Measurements from ENCODE around the gene CDC42BPA. TPM values are rescaled to one million over a fixed set of nuclear protein-coding genes. Genes with fewer than 3 reads are reported as not detected.

The CDC42BPA gene
- total and polyA plus RNA-seq, 4 experiments from 2014 or later = 0.49 to 0.72 TPM; not detected in 2

DNA sequence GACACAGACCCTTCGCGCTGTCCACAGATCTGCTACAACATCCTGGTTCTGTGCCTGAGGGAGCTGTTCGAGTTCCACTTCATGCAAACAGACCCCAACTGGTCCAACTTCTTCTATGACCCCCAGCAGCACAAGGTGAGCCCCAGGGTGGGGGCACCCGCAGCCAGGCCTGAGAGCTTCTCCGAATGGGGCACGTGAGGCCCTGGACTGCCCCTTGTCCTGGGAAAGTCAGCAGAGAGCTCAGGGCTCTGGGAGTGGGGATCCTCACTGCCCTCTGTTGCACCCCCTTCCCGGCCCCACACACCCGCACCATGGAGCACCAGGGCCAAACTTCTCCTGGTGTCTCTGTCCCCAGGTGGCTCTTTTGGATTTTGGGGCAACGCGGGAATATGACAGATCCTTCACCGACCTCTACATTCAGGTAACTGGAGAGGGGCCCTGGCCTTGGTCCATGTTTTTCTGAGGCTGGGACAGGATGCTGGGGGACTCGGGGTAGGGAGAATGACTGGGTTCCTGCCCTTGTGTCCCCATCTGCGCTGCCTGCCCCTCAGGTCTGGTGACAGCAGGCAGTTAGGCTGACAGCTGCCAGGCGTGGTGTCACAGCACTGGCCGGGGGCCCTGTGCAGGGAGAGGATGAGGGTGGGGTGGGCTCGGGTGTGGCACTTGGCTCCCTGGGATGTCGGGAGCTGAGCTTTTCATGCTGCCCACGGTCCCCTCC lies 333.6 kb downstream of the CDC42BPA start:
- Histone ChIP-seq H3K36me3 (ENCODE audit: insufficient read depth, low read length) (peaks cover 8% of the 10 kb centered on the region), H3K27me3 (ENCODE audit: insufficient read depth, low read length) (no peaks in the 10 kb centered on the region), H3K27ac (ENCODE audit: low read depth, low read length) (no peak overlapping the region), H3K9me3 (ENCODE audit: control insufficient read depth in 1 of 2, low read length in 2 of 2) (no peaks in the 10 kb centered on the region), H3K4me1 (ENCODE audit: insufficient read depth, low read length) (peaks cover 6% of the 10 kb centered on the region), H3K4me3 (ENCODE audit: low read length in 2 of 2) (no peak overlapping the region)
- no peaks in the 10 kb centered on the region for H3K9me3 Mint-ChIP-seq
- no peak for DNase-seq
- peaks cover 6 to 13% (median 8%) of the 10 kb centered on the region in 4 donors for H3K4me1 Mint-ChIP-seq
- ChIA-PET POLR2A (ENCODE audit: partially characterized antibody) (no interaction called here), CTCF (ENCODE audit: partially characterized antibody) (no interaction called here)
- no peak overlapping the region for H3K27ac Mint-ChIP-seq
- intact Hi-C loops (cut with micrococcal nuclease) = no loop called here
- no peaks in the 10 kb centered on the region for H3K27me3 Mint-ChIP-seq
- H3K4me3 Mint-ChIP-seq = no peak overlapping the region
- H3K36me3 Mint-ChIP-seq = peaks cover 28 to 49% of the 10 kb centered on the region in 2 donors

GRCh38 chr1:226983992-226984364 lies 334.3 kb downstream of the CDC42BPA start:
- ChIA-PET POLR2A (ENCODE audit: partially characterized antibody) (no interaction called here), CTCF (ENCODE audit: partially characterized antibody) (no interaction called here)
- Histone ChIP-seq H3K4me1 (ENCODE audit: insufficient read depth, low read length) (no peaks in the 10 kb centered on the region), H3K27ac (ENCODE audit: low read depth, low read length) (no peak overlapping the region), H3K9me3 (ENCODE audit: control insufficient read depth in 1 of 2, low read length in 2 of 2) (no peaks in the 10 kb centered on the region), H3K27me3 (ENCODE audit: insufficient read depth, low read length) (no peaks in the 10 kb centered on the region), H3K4me3 (ENCODE audit: low read length in 2 of 2) (no peak overlapping the region), H3K36me3 (ENCODE audit: insufficient read depth, low read length) (peaks cover 8% of the 10 kb centered on the region)
- DNase-seq = no peak
- intact Hi-C loops (cut with micrococcal nuclease) = no loop called here
- no peaks in the 10 kb centered on the region for H3K9me3 Mint-ChIP-seq
- peaks cover 0 to 6% (median 2%) of the 10 kb centered on the region in 4 donors for H3K4me1 Mint-ChIP-seq
- H3K4me3 Mint-ChIP-seq = no peak overlapping the region
- peaks cover 28 to 49% of the 10 kb centered on the region in 2 donors for H3K36me3 Mint-ChIP-seq
- H3K27ac Mint-ChIP-seq = no peak overlapping the region
- H3K27me3 Mint-ChIP-seq = no peaks in the 10 kb centered on the region

DNA sequence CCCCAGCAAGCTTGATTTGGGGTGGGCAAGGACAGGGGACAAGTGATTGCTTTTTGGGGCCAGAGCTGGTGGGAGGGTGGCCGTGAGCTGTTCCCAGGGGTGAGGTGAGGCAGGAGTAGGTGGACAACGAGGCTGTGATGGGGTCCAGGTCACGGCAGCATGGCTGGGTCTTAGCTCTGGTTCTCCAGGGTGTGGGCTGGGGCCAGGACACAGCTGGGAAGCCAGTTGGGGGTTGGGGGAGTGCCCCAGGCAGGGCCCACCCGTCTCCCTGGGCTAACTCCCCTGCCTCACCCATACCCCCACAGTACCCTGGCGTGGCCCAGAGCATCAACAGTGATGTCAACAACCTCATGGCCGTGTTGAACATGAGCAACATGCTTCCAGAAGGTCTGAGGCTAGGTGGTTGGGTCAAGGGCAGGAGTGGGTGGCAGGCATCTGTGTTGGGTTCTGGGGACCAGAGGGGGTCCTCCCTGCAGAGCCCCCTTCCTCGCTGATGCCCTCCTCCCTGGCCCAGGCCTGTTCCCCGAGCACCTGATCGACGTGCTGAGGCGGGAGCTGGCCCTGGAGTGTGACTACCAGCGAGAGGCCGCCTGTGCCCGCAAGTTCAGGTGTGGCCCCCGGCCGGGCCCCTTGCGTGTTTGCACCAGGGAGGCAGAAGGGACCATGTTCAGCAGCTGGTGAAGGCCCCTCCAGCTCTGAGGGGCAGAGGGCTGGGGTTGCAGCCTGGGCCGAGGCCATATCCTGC lies 334.9 kb downstream of the CDC42BPA start:
- Histone ChIP-seq H3K4me3 (ENCODE audit: low read length in 2 of 2) (no peak overlapping the region), H3K9me3 (ENCODE audit: control insufficient read depth in 1 of 2, low read length in 2 of 2) (no peaks in the 10 kb centered on the region), H3K4me1 (ENCODE audit: insufficient read depth, low read length) (no peaks in the 10 kb centered on the region), H3K27ac (ENCODE audit: low read depth, low read length) (no peak overlapping the region), H3K36me3 (ENCODE audit: insufficient read depth, low read length) (peaks cover 8% of the 10 kb centered on the region), H3K27me3 (ENCODE audit: insufficient read depth, low read length) (no peaks in the 10 kb centered on the region)
- ChIA-PET POLR2A (ENCODE audit: partially characterized antibody) (no interaction called here), CTCF (ENCODE audit: partially characterized antibody) (no interaction called here)
- Mint-ChIP-seq H3K27ac (no peak overlapping the region), H3K4me1 (peaks cover 0 to under 1% (median 0%) of the 10 kb centered on the region in 4 donors), H3K36me3 (peaks cover 28 to 49% of the 10 kb centered on the region in 2 donors), H3K4me3 (no peak overlapping the region), H3K9me3 (no peaks in the 10 kb centered on the region), H3K27me3 (no peaks in the 10 kb centered on the region)
- no peak for DNase-seq
- intact Hi-C loops (cut with micrococcal nuclease) = no loop called here

DNA sequence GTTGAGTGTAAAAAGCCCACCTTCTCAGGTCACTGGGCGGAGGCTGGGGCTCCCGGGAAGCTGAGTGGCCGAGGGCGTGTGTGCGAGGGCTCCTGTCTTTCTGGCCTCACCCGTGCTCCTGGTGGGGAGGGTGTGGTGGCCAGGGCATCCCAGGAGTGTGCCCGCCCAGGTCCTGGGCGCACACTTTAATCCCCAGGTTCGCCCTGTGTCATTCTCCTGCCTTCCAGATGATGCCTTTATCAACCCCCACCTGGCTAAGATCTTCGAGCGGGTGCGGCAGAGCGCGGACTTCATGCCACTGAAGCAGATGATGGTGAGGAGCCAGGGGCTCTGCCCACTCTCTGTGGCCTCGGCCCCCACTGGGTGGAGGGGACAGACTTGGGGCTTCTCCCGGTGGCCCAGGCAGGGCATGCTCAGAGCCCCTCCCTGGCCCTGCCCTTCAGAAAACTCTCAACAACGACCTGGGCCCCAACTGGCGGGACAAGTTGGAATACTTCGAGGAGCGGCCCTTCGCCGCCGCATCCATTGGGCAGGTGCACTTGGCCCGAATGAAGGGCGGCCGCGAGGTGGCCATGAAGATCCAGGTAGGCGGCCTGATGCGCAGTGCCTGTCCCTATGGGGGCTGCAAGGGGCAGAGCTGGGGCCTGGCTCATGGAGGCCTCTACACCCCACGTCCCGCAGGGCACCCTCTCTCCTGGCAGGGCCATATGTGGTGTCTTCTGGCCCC lies 335.7 kb downstream of the CDC42BPA start:
- H3K9me3 Mint-ChIP-seq = no peaks in the 10 kb centered on the region
- peaks cover 26 to 47% of the 10 kb centered on the region in 2 donors for H3K36me3 Mint-ChIP-seq
- DNase-seq = no peak
- H3K4me3 Mint-ChIP-seq = no peak overlapping the region
- H3K27me3 ChIP-seq (ENCODE audit: insufficient read depth, low read length) = no peaks in the 10 kb centered on the region
- no peak overlapping the region for H3K27ac Mint-ChIP-seq
- CTCF ChIA-PET (ENCODE audit: partially characterized antibody) = no interaction called here
- H3K9me3 ChIP-seq (ENCODE audit: control insufficient read depth in 1 of 2, low read length in 2 of 2) = no peaks in the 10 kb centered on the region
- H3K4me1 ChIP-seq (ENCODE audit: insufficient read depth, low read length) = no peaks in the 10 kb centered on the region
- H3K27ac ChIP-seq (ENCODE audit: low read depth, low read length) = no peak overlapping the region
- no peaks in the 10 kb centered on the region for H3K4me1 Mint-ChIP-seq
- POLR2A ChIA-PET (ENCODE audit: partially characterized antibody) = no interaction called here
- peaks cover 11% of the 10 kb centered on the region for H3K36me3 ChIP-seq (ENCODE audit: insufficient read depth, low read length)
- intact Hi-C loops (cut with micrococcal nuclease) = no loop called here
- no peaks in the 10 kb centered on the region for H3K27me3 Mint-ChIP-seq
- no peak overlapping the region for H3K4me3 ChIP-seq (ENCODE audit: low read length in 2 of 2)

GRCh38 chr1:226981838-226982237 lies 336.5 kb downstream of the CDC42BPA start:
- Mint-ChIP-seq H3K27ac (no peak overlapping the region), H3K36me3 (peaks cover 21 to 40% of the 10 kb centered on the region in 2 donors), H3K9me3 (no peaks in the 10 kb centered on the region), H3K4me3 (no peak overlapping the region), H3K4me1 (no peaks in the 10 kb centered on the region), H3K27me3 (no peaks in the 10 kb centered on the region)
- intact Hi-C loops (cut with micrococcal nuclease) = no loop called here
- DNase-seq = no peak
- no peaks in the 10 kb centered on the region for H3K4me1 ChIP-seq (ENCODE audit: insufficient read depth, low read length)
- H3K36me3 ChIP-seq (ENCODE audit: insufficient read depth, low read length) = peaks cover 11% of the 10 kb centered on the region
- no peak overlapping the region for H3K27ac ChIP-seq (ENCODE audit: low read depth, low read length)
- H3K27me3 ChIP-seq (ENCODE audit: insufficient read depth, low read length) = no peaks in the 10 kb centered on the region
- H3K9me3 ChIP-seq (ENCODE audit: control insufficient read depth in 1 of 2, low read length in 2 of 2) = no peaks in the 10 kb centered on the region
- H3K4me3 ChIP-seq (ENCODE audit: low read length in 2 of 2) = no peak overlapping the region
- ChIA-PET POLR2A (ENCODE audit: partially characterized antibody) (no interaction called here), CTCF (ENCODE audit: partially characterized antibody) (no interaction called here)

DNA sequence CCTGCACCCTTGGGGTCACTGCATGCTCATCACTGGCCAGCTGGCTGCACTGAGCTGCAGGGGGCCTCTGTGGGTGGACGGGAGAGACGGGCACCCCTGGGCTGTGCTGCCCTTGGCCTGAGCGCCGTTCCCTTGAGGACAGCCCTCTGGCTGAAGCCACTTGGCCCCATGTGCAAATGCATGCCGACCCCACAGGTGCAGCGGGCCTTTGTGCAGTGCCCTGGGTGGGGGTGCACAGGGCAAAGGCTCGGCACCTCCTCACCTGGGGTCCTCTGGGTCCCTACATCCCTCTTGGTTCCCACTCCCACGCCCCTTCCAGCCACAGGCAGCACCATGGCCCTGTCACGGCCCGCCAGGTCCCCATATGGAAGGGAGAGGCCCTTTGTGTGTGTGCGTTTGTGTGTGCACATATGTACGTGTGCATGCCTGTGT lies 336.9 kb downstream of the CDC42BPA start:
- Histone ChIP-seq H3K4me3 (ENCODE audit: low read length in 2 of 2) (no peak overlapping the region), H3K9me3 (ENCODE audit: control insufficient read depth in 1 of 2, low read length in 2 of 2) (no peaks in the 10 kb centered on the region), H3K4me1 (ENCODE audit: insufficient read depth, low read length) (no peaks in the 10 kb centered on the region), H3K27me3 (ENCODE audit: insufficient read depth, low read length) (no peaks in the 10 kb centered on the region), H3K36me3 (ENCODE audit: insufficient read depth, low read length) (peaks cover 8% of the 10 kb centered on the region), H3K27ac (ENCODE audit: low read depth, low read length) (no peak overlapping the region)
- Mint-ChIP-seq H3K4me1 (no peaks in the 10 kb centered on the region), H3K9me3 (no peaks in the 10 kb centered on the region), H3K27ac (no peak overlapping the region), H3K36me3 (peaks cover 17 to 36% of the 10 kb centered on the region in 2 donors), H3K4me3 (no peak overlapping the region), H3K27me3 (no peaks in the 10 kb centered on the region)
- intact Hi-C loops (cut with micrococcal nuclease) = no loop called here
- no peak for DNase-seq
- CTCF ChIA-PET (ENCODE audit: partially characterized antibody) = no interaction called here
- POLR2A ChIA-PET (ENCODE audit: partially characterized antibody) = no interaction called here

DNA sequence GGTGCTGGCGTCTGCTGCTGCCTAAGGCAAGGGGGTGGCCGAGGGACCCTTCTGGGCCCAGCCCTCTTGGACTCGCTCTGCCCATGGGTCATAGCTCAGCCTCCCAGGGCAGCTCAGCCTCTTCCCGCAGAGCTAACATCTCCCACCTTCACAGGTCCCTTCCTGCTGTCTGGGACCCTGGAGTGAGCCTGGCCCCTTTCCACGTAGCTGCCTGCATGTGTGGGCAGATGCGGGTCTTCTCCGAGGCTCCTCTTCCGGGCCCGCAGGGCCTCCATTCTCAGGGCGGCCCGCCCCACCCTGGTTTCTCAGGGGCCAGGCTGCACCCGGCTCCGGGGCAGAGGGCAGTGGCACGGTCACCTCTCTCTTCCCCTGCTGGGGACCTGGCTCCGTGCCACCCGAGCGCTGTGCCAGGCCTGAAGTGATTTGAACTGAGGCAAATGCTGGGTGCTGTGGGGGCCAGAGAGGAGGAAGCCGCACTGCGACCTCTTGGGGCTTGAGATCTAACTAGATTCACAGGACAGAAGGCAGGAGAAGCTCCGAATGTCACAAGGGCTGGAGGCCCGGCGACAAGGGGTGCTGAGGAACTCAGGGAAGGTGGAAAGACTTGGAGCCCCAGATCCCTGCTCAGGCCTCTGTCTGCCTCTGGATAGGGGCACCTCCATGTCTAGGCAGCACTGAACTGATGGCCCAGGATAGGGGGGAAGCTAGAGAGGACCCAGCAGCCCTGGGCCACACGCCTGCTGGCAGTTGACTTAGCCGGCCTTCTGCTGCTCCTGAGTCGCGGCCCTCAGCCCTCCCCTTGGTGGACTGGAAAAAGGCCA lies 337.5 kb downstream of the CDC42BPA start:
- peaks cover 11 to 29% of the 10 kb centered on the region in 2 donors for H3K36me3 Mint-ChIP-seq
- no peak for DNase-seq
- Histone ChIP-seq H3K27ac (ENCODE audit: low read depth, low read length) (no peak overlapping the region), H3K36me3 (ENCODE audit: insufficient read depth, low read length) (peaks cover 6% of the 10 kb centered on the region), H3K9me3 (ENCODE audit: control insufficient read depth in 1 of 2, low read length in 2 of 2) (no peaks in the 10 kb centered on the region), H3K27me3 (ENCODE audit: insufficient read depth, low read length) (no peaks in the 10 kb centered on the region), H3K4me3 (ENCODE audit: low read length in 2 of 2) (no peak overlapping the region), H3K4me1 (ENCODE audit: insufficient read depth, low read length) (no peaks in the 10 kb centered on the region)
- H3K27me3 Mint-ChIP-seq = no peaks in the 10 kb centered on the region
- no peak overlapping the region for H3K27ac Mint-ChIP-seq
- intact Hi-C loops (cut with micrococcal nuclease) = no loop called here
- CTCF ChIA-PET (ENCODE audit: partially characterized antibody) = no interaction called here
- POLR2A ChIA-PET (ENCODE audit: partially characterized antibody) = no interaction called here
- H3K4me1 Mint-ChIP-seq = no peaks in the 10 kb centered on the region
- no peak overlapping the region for H3K4me3 Mint-ChIP-seq
- H3K9me3 Mint-ChIP-seq = no peaks in the 10 kb centered on the region

Measured in CD4-positive, alpha-beta memory T cell (primary cell).